GM23338 (cell line): ENCODE results near the gene TAF11L3. TPM values are rescaled to one million over a fixed set of nuclear protein-coding genes. Genes with fewer than 3 reads are reported as not detected.

Source experiments
- ATAC-seq: fragments of 200-7000 bp; cut with Tn5 transposase; 3 replicates; pipeline ENCODE4 v1.9.1; 2020
- DNase-seq: peaks from one replicate; pipeline ENCODE4 v3.0.0-alpha.2; 2015; ENCODE audit warnings: low spot score
- H2AFZ ChIP-seq: fragments of 200-600 bp; sonication (generic); 2 replicates; pipeline ENCODE4 v1.8.0; 2016; ENCODE audit warnings: antibody characterized with exemption, mild to moderate bottlenecking, moderate library complexity
- H3F3A ChIP-seq: fragments of 200-600 bp; sonication (generic); replicated peaks from 2 replicates; pipeline ENCODE4 v1.8.0; 2017; ENCODE audit warnings: antibody characterized with exemption, mixed run types, low read depth
- H3K27ac ChIP-seq: fragments of 200-600 bp; sonication (generic); 2 replicates; pipeline ENCODE4 v1.6.1; 2016; ENCODE audit warnings: low read depth
- H3K27me3 ChIP-seq: fragments of 200-600 bp; sonication (generic); 2 replicates; pipeline ENCODE4 v1.8.0; 2016; ENCODE audit warnings: mild to moderate bottlenecking, mixed run types, moderate library complexity; ENCODE audit not compliant: insufficient read depth
- H3K36me3 ChIP-seq: fragments of 200-600 bp; sonication (generic); 2 replicates; pipeline ENCODE4 v1.8.0; 2016; ENCODE audit warnings: mild to moderate bottlenecking; ENCODE audit not compliant: insufficient read depth
- H3K4me1 ChIP-seq: fragments of 200-600 bp; sonication (generic); 2 replicates; pipeline ENCODE4 v1.8.0; 2016; ENCODE audit warnings: mild to moderate bottlenecking, moderate library complexity; ENCODE audit not compliant: insufficient read depth
- H3K4me2 ChIP-seq: fragments of 200-600 bp; sonication (generic); 2 replicates; pipeline ENCODE4 v1.7.1; 2017; ENCODE audit warnings: mixed run types
- H3K4me3 ChIP-seq: fragments of 200-600 bp; sonication (generic); 2 replicates; pipeline ENCODE4 v1.6.1; 2016; ENCODE audit warnings: mixed run types
- H3K79me2 ChIP-seq: fragments of 200-600 bp; sonication (generic); replicated peaks from 2 replicates; pipeline ENCODE4 v1.8.0; 2017; ENCODE audit warnings: mild to moderate bottlenecking; ENCODE audit not compliant: insufficient read depth
- H3K9me2 ChIP-seq: fragments of 200-600 bp; sonication (generic); 2 replicates; pipeline ENCODE4 v1.8.0; 2017; ENCODE audit not compliant: insufficient read depth
- H4K20me1 ChIP-seq: fragments of 200-600 bp; sonication (generic); replicated peaks from 2 replicates; pipeline ENCODE4 v1.8.0; 2017; ENCODE audit warnings: mild to moderate bottlenecking; ENCODE audit not compliant: insufficient read depth
- H3K27ac Mint-ChIP-seq: 2 replicates; pipeline ENCODE4 v1.8.0; 2020; ENCODE audit warnings: inconsistent platforms, mild to moderate bottlenecking, moderate library complexity, mixed read lengths
- H3K27me3 Mint-ChIP-seq: 3 replicates; pipeline ENCODE4 v1.8.0; 2022; ENCODE audit warnings: low read depth, mild to moderate bottlenecking, moderate library complexity, mixed read lengths, inconsistent platforms; ENCODE audit not compliant: insufficient read depth, poor library complexity
- H3K36me3 Mint-ChIP-seq: 3 replicates; pipeline ENCODE4 v1.8.0; 2021; ENCODE audit warnings: low read depth, mild to moderate bottlenecking, inconsistent platforms, moderate library complexity, mixed read lengths
- H3K4me1 Mint-ChIP-seq: 3 replicates; pipeline ENCODE4 v1.8.0; 2020; ENCODE audit warnings: mild to moderate bottlenecking, inconsistent platforms, mixed read lengths
- H3K4me3 Mint-ChIP-seq: 3 replicates; pipeline ENCODE4 v1.8.0; 2021; ENCODE audit warnings: moderate library complexity, mild to moderate bottlenecking, inconsistent platforms, mixed read lengths
- H3K9me3 Mint-ChIP-seq: 3 replicates; pipeline ENCODE4 v1.8.0; 2020; ENCODE audit warnings: moderate library complexity, mild to moderate bottlenecking, inconsistent platforms, mixed read lengths
- CREB1 ChIP-seq: fragments of 250-450 bp; sonication (Bioruptor Pico); IDR thresholded peaks from 2 replicates; pipeline ENCODE4 v1.5.0; 2020; ENCODE audit warnings: low read depth, mild to moderate bottlenecking, moderate library complexity
- EZH2phosphoT487 ChIP-seq: fragments of 200-600 bp; sonication (generic); IDR thresholded peaks from one replicate; pipeline ENCODE4 v1.8.1; 2018; ENCODE audit warnings: antibody characterized with exemption; ENCODE audit not compliant: unreplicated experiment
- JUNB ChIP-seq: IDR thresholded peaks from one replicate; pipeline ENCODE4 v1.6.1; 2016; ENCODE audit warnings: antibody characterized with exemption; ENCODE audit not compliant: unreplicated experiment
- NANOG ChIP-seq: IDR thresholded peaks from 2 replicates; pipeline ENCODE4 v1.6.1; 2016; ENCODE audit warnings: antibody characterized with exemption, borderline replicate concordance
- STAT1 ChIP-seq: IDR thresholded peaks from one replicate; pipeline ENCODE4 v1.6.1; 2016; ENCODE audit warnings: antibody characterized with exemption; ENCODE audit not compliant: unreplicated experiment
- ZNF114 ChIP-seq: fragments of 250-450 bp; sonication (Bioruptor Pico); IDR thresholded peaks from 2 replicates; pipeline ENCODE4 v1.5.0; 2020; ENCODE audit warnings: mild to moderate bottlenecking, moderate library complexity
- polyA plus RNA-seq: library from polyadenylated mRNA; unstranded; fragments of >200 nt; fragmentation: Nextera tagmentation; extraction: Ambion mirVana; gene quantifications from 2 replicates; pipeline ENCODE4 v1.2.1, GENCODE V29; 2016
- total RNA-seq: library from RNA; depleted of rRNA; stranded (reverse); fragments of >200 nt; shearing (Covaris generic); gene quantifications from 2 replicates; pipeline ENCODE4 v1.2.3, GENCODE V29; 2014
- TF ChIP-seq, protein P1 (sequence below): fragments of 250-450 bp; sonication (Bioruptor Pico); IDR thresholded peaks from 2 replicates; pipeline ENCODE4 v1.5.0; 2020; ENCODE audit warnings: mild to moderate bottlenecking, moderate library complexity
- TF ChIP-seq, protein P2 (sequence below): IDR thresholded peaks from 2 replicates; pipeline ENCODE4 v1.6.1; 2016; ENCODE audit warnings: antibody characterized with exemption

Gene TAF11L3
- total and polyA plus RNA-seq, 2 experiments from 2014 or later, result not detected

DNA sequence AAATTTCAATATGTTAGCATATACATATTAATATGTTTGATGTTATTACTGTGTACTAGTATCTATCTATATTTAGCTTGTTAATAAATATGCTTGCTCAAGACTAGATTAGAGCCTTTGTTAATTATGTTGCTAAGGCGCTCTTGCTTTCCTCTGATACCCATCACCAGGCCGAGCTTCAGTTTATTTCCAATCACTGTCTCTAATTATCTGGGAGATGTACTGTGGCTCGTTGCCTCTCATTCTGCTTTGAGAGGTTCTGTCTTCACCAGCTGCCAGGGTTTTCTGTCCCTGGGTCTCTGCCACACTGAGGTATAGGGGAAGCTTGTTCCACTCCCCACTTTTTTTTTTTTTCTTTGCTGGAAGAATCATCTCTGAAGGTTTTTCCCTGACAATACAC lies 41.1 kb upstream of the TAF11L3 start (continued):
- TF ChIP-seq, protein P1, sequence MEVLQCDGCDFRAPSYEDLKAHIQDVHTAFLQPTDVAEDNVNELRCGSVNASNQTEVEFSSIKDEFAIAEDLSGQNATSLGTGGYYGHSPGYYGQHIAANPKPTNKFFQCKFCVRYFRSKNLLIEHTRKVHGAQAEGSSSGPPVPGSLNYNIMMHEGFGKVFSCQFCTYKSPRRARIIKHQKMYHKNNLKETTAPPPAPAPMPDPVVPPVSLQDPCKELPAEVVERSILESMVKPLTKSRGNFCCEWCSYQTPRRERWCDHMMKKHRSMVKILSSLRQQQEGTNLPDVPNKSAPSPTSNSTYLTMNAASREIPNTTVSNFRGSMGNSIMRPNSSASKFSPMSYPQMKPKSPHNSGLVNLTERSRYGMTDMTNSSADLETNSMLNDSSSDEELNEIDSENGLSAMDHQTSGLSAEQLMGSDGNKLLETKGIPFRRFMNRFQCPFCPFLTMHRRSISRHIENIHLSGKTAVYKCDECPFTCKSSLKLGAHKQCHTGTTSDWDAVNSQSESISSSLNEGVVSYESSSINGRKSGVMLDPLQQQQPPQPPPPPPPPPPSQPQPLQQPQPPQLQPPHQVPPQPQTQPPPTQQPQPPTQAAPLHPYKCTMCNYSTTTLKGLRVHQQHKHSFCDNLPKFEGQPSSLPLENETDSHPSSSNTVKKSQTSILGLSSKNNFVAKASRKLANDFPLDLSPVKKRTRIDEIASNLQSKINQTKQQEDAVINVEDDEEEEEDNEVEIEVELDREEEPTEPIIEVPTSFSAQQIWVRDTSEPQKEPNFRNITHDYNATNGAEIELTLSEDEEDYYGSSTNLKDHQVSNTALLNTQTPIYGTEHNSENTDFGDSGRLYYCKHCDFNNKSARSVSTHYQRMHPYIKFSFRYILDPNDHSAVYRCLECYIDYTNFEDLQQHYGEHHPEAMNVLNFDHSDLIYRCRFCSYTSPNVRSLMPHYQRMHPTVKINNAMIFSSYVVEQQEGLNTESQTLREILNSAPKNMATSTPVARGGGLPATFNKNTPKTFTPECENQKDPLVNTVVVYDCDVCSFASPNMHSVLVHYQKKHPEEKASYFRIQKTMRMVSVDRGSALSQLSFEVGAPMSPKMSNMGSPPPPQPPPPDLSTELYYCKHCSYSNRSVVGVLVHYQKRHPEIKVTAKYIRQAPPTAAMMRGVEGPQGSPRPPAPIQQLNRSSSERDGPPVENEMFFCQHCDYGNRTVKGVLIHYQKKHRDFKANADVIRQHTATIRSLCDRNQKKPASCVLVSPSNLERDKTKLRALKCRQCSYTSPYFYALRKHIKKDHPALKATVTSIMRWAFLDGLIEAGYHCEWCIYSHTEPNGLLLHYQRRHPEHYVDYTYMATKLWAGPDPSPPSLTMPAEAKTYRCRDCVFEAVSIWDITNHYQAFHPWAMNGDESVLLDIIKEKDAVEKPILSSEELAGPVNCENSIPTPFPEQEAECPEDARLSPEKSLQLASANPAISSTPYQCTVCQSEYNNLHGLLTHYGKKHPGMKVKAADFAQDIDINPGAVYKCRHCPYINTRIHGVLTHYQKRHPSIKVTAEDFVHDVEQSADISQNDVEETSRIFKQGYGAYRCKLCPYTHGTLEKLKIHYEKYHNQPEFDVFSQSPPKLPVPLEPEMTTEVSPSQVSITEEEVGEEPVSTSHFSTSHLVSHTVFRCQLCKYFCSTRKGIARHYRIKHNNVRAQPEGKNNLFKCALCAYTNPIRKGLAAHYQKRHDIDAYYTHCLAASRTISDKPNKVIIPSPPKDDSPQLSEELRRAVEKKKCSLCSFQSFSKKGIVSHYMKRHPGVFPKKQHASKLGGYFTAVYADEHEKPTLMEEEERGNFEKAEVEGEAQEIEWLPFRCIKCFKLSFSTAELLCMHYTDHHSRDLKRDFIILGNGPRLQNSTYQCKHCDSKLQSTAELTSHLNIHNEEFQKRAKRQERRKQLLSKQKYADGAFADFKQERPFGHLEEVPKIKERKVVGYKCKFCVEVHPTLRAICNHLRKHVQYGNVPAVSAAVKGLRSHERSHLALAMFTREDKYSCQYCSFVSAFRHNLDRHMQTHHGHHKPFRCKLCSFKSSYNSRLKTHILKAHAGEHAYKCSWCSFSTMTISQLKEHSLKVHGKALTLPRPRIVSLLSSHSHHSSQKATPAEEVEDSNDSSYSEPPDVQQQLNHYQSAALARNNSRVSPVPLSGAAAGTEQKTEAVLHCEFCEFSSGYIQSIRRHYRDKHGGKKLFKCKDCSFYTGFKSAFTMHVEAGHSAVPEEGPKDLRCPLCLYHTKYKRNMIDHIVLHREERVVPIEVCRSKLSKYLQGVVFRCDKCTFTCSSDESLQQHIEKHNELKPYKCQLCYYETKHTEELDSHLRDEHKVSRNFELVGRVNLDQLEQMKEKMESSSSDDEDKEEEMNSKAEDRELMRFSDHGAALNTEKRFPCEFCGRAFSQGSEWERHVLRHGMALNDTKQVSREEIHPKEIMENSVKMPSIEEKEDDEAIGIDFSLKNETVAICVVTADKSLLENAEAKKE (CRISPR knock-in tag), result no peak

DNA sequence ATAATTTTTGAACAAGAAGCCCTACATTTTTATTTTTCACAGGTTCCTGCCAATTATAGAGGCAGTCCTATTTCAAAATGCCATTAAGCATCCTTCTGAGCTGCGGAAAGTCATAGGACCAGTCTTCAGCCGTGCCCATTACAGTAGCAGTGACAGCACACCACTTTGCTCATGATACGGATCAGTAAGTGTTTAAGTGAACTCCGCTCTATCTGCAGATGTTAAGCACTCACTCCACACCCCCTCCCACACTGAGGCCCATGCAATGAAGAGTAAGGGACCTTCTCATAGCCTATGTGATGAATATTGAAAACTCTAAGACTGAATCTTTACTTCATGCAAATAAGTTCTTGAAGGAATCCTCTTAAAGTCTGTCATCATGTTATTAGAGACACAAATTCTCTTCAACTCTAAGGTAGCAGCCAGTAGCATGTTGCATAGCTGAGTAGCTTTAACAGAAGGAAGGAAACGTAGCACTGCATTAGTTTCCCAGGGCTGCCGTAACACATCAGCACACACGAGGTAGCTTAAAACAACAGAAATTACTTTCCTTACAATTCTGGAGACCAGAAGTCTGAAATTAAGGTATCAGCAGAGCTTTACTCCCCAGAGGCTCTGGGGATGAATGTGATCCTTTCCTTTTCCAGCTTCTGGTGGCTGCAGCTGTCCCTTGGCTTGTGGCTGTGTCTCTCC lies 40.4 kb upstream of the TAF11L3 start:
- H3K4me3 Mint-ChIP-seq, result no peak overlapping the region
- H3K9me3 Mint-ChIP-seq, result no peaks in the 10 kb centered on the region
- H3K27me3 Mint-ChIP-seq, result no peaks in the 10 kb centered on the region
- no peak overlapping the region for H3K27ac Mint-ChIP-seq
- H3K9me2 ChIP-seq, result no peaks in the 10 kb centered on the region
- no peak for ATAC-seq
- peak overlapping the region; percentile 52; the same call in 1 of the 2 replicates for H2AFZ ChIP-seq
- no peaks in the 10 kb centered on the region for H3K36me3 ChIP-seq
- H3K27me3 ChIP-seq, result no peaks in the 10 kb centered on the region
- no peak overlapping the region for H3K4me2 ChIP-seq
- no peak overlapping the region for H3K4me3 ChIP-seq
- H3K4me1 Mint-ChIP-seq, result peaks cover 6% of the 10 kb centered on the region; the same call in 2 of the 3 replicates
- no peak for DNase-seq
- no peaks in the 10 kb centered on the region for H4K20me1 ChIP-seq
- H3K4me1 ChIP-seq, result no peaks in the 10 kb centered on the region; the same call in 1 of the 2 replicates
- H3K79me2 ChIP-seq, result no peaks in the 10 kb centered on the region
- H3K27ac ChIP-seq, result no peak overlapping the region
- H3K36me3 Mint-ChIP-seq, result no peaks in the 10 kb centered on the region
- no peaks in the 10 kb centered on the region for H3F3A ChIP-seq
- TF ChIP-seq STAT1 (no peak), EZH2phosphoT487 (no peak), NANOG (no peak), JUNB (no peak), CREB1 (CRISPR knock-in tag) (no peak), ZNF114 (CRISPR knock-in tag) (no peak)
- TF ChIP-seq, protein P1 (CRISPR knock-in tag), result no peak
- TF ChIP-seq, protein P2, sequence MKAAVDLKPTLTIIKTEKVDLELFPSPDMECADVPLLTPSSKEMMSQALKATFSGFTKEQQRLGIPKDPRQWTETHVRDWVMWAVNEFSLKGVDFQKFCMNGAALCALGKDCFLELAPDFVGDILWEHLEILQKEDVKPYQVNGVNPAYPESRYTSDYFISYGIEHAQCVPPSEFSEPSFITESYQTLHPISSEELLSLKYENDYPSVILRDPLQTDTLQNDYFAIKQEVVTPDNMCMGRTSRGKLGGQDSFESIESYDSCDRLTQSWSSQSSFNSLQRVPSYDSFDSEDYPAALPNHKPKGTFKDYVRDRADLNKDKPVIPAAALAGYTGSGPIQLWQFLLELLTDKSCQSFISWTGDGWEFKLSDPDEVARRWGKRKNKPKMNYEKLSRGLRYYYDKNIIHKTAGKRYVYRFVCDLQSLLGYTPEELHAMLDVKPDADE, result no peak
